Colonic mucosa (tissue), 4 donors: ENCODE measurements around the gene SUN5. TPM values are rescaled to one million over a fixed set of nuclear protein-coding genes. Genes with fewer than 3 reads are reported as not detected.

ENCODE experiments used
- DNase-seq: peaks from one replicate; pipeline ENCODE4 v3.0.0-alpha.2; 2020
- H3K27ac ChIP-seq: fragments of 200-600 bp; one replicate; pipeline ENCODE4 v1.8.0; 2021
- H3K27me3 ChIP-seq: fragments of 200-600 bp; one replicate; pipeline ENCODE4 v1.8.0; 2021
- H3K36me3 ChIP-seq: fragments of 200-600 bp; one replicate; pipeline ENCODE4 v1.8.0; 2021
- H3K4me1 ChIP-seq: fragments of 200-600 bp; one replicate; pipeline ENCODE4 v1.8.0; 2021; ENCODE audit warnings: mild to moderate bottlenecking
- H3K4me3 ChIP-seq: fragments of 200-600 bp; one replicate; pipeline ENCODE4 v1.8.0; 2021
- H3K9ac ChIP-seq, 2 donors: one replicate each; pipeline ENCODE4 v1.7.0; 2013; ENCODE audit warnings: control low read depth in 2 of 2, low read depth in 2 of 2, low read length in 2 of 2
- H3K9me3 ChIP-seq: fragments of 200-600 bp; one replicate; pipeline ENCODE4 v1.8.0; 2021
- CTCF ChIP-seq: fragments of 200-600 bp; IDR thresholded peaks from one replicate; pipeline ENCODE4 v1.8.0; 2022; ENCODE audit warnings: antibody characterized with exemption, mild to moderate bottlenecking
- intact Hi-C: fragments of 100-400 bp; cut with DNase I; formaldehyde crosslinking; loops from one replicate; pipeline ENCODE4 v1.14.1; 2022
- total RNA-seq, 2 donors: library from RNA; stranded (reverse); fragmentation: NEBNext Ultra II Directional in 1 of 2; extraction: Animal tissue kit (Norgen Biotek cat#: 25700) in 1 of 2; gene quantifications; one replicate each; pipeline ENCODE4 v1.2.1, GENCODE V29; 2021
- donor health status: healthy.
- donor health status: DM: no; HTN: no; CAD: no.
- donor health status: DM: no; HTN: no; CAD: no.

SUN5 gene
- total RNA-seq, 2 donors from 2014 or later, result not detected

- Histone ChIP-seq H3K9me3 (no peaks in the 10 kb centered on the region), H3K4me1 (no peaks in the 10 kb centered on the region), H3K9ac (no peak overlapping the region), H3K4me3 (no peak overlapping the region), H3K27me3 (no peaks in the 10 kb centered on the region), H3K36me3 (no peaks in the 10 kb centered on the region), H3K27ac (no peak overlapping the region)
- no peak for TF ChIP-seq CTCF
- intact Hi-C loops, result no loop called here
- DNase-seq, result no peak
Measured at GRCh38 chr20:33010133-33010504, 5.9 kb upstream of the SUN5 start.

DNA sequence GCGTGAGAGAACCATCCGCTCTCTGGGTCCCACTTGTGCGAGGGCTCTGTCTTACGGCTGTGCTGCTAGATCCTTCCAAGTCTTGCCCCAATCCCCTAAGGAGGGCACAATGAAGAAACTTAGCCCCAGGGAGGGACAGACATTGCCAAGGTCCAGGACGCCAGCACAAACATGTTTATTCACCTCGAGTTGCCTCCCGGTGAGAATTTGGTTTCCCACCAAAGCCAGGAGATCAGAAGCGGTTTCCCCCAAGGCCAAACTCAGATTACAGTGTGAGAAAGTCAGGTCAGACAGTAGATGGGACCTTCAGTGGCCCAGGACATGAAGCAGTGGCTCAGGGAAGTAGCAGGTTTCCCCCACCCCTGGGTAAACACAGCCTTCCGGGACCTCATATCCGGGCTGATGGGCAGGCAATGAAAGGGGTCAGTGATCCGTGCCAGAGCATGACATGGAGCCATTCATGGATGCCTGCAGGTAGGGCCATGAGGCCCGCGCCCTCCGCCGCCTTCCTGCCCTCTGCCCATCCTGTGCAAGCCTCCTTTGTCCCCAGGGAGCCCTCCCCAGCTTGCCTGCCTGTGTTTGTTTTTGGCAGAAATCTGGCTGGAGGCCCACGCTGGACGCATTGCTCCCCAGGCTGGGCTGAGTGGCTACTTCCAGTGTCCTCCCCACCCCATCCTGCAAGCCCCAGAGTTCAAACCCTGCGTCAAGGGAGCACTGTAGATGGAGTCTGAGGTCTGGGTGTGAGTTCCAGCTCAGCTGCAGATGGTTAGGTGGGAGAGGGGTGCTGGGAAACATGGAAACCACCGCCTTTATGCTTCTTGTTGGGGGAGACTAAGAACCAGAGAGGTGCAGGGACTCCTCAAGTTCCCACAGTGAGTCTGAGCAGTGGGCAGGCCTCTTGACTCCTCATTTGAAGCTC lies 5.2 kb upstream of the SUN5 start:
- Histone ChIP-seq H3K9ac (no peak overlapping the region), H3K36me3 (no peaks in the 10 kb centered on the region), H3K4me1 (no peaks in the 10 kb centered on the region), H3K27me3 (no peaks in the 10 kb centered on the region), H3K27ac (no peak overlapping the region), H3K4me3 (no peak overlapping the region), H3K9me3 (no peaks in the 10 kb centered on the region)
- DNase-seq, result no peak
- TF ChIP-seq CTCF, result no peak
- intact Hi-C loops, result loop anchor here (10.0 kb wide), 1 partner anchor 215 kb away; no protein-coding TSS in a partner anchor

- Histone ChIP-seq H3K27ac (no peak overlapping the region), H3K9ac (no peak overlapping the region), H3K27me3 (no peaks in the 10 kb centered on the region), H3K4me1 (no peaks in the 10 kb centered on the region), H3K4me3 (no peak overlapping the region), H3K36me3 (no peaks in the 10 kb centered on the region), H3K9me3 (no peaks in the 10 kb centered on the region)
- no peak for TF ChIP-seq CTCF
- DNase-seq, result no peak
- intact Hi-C loops, result loop anchor here (10.0 kb wide), 1 partner anchor 214 kb away; no protein-coding TSS in a partner anchor
Measured at GRCh38 chr20:33008336-33009213, 4.3 kb upstream of the SUN5 start.

GRCh38 chr20:33007376-33008335 lies 3.4 kb upstream of the SUN5 start, which contains the start of gene BPIFB2:
TSS of gene BPIFB2 (plus strand) at chr20:33007704. CDS start at chr20:33008575, 871 bp downstream.
- no peak for DNase-seq

More at GRCh38 chr20:33007376-33008335, 3.4 kb upstream of the SUN5 start, which contains the start of gene BPIFB2:
- no peaks in the 10 kb centered on the region for H3K27me3 ChIP-seq
- H3K4me1 ChIP-seq, result no peaks in the 10 kb centered on the region
- TF ChIP-seq CTCF, result no peak
- intact Hi-C loops, result loop anchor here (10.0 kb wide), 1 partner anchor 213 kb away; no protein-coding TSS in a partner anchor
- H3K36me3 ChIP-seq, result no peaks in the 10 kb centered on the region
- no peak within 1 kb of the TSS for H3K27ac ChIP-seq
- H3K4me3 ChIP-seq, result no peak within 1 kb of the TSS
- no peaks in the 10 kb centered on the region for H3K9me3 ChIP-seq
- no peak within 1 kb of the TSS for H3K9ac ChIP-seq
